GM12875 (cell line): ENCODE measurements around the gene PAFAH1B2.

Experiments used
- H3K4me3 ChIP-seq: one replicate; pipeline ENCODE4 v1.5.1; 2011; ENCODE audit warnings: low read depth, low read length, control low read depth
- TF ChIP-seq, protein P1 (sequence below): IDR thresholded peaks from 2 replicates; pipeline ENCODE4 v1.5.1; 2011; ENCODE audit warnings: low read depth, mild to moderate bottlenecking, control low read depth, inconsistent platforms, low read length, moderate library complexity, borderline replicate concordance; ENCODE audit not compliant: insufficient read depth

Gene PAFAH1B2

GRCh38 chr11:117223741-117224689 lies 79.9 kb downstream of the PAFAH1B2 start:
- TF ChIP-seq, protein P1, sequence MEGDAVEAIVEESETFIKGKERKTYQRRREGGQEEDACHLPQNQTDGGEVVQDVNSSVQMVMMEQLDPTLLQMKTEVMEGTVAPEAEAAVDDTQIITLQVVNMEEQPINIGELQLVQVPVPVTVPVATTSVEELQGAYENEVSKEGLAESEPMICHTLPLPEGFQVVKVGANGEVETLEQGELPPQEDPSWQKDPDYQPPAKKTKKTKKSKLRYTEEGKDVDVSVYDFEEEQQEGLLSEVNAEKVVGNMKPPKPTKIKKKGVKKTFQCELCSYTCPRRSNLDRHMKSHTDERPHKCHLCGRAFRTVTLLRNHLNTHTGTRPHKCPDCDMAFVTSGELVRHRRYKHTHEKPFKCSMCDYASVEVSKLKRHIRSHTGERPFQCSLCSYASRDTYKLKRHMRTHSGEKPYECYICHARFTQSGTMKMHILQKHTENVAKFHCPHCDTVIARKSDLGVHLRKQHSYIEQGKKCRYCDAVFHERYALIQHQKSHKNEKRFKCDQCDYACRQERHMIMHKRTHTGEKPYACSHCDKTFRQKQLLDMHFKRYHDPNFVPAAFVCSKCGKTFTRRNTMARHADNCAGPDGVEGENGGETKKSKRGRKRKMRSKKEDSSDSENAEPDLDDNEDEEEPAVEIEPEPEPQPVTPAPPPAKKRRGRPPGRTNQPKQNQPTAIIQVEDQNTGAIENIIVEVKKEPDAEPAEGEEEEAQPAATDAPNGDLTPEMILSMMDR = no peak
- no peak overlapping the region for H3K4me3 ChIP-seq

- TF ChIP-seq, protein P1 = no peak
- H3K4me3 ChIP-seq = no peak overlapping the region
Observed at GRCh38 chr11:117225553-117226170, 81.6 kb downstream of the PAFAH1B2 start.
